ENCODE results near the gene ARFGAP2.

DNA sequence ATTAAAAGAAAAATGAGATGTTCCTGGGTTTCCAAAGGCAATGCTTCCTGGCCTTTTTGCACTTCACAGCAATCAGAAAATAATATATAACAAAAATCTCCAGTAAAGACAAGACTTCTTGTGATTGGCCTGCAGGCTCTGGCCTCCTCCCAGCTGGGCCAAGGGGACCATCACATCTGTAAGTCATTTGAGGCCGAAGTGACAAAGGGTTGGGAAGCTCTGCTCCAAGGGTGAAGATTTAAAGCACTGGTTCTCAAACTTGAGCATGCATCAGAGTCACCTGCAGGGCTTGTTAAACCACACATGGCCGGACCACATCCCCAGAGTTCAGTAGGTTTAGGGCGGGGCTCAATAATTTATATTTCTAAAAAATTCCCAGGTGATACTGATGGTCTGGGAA lies 32.1 kb downstream of the ARFGAP2 start:
- TF ChIP-seq ZNF384 (IDR thresholded peaks at IDR 0.05) (no peak), SUZ12 (IDR thresholded peaks at IDR 0.05) (no peak), ARNT (IDR thresholded peaks at IDR 0.05) (no peak), SP1 (IDR thresholded peaks at IDR 0.05) (no peak), FOXK2 (IDR thresholded peaks at IDR 0.05) (no peak), NFRKB (IDR thresholded peaks at IDR 0.05) (no peak)

All from HEK293T (cell line).